ENCODE data around the gene SLC13A2. TPM values are rescaled to one million over a fixed set of nuclear protein-coding genes. Genes with fewer than 3 reads are reported as not detected.
"Not testable (repeated sequence)": the region's sequence is repeated elsewhere in the genome, so short reads cannot be mapped to it uniquely, and the experiment has no call there.

Gene SLC13A2
- total and polyA plus RNA-seq, 9 donors = 0.09 to 0.12 TPM; not detected in 7

GRCh38 chr17:28449859-28450258 is 23.6 kb upstream of the SLC13A2 start:
- Histone ChIP-seq H3K4me3 (ENCODE audit: low read length) (no peak overlapping the region), H3K9me3 (replicated peaks; ENCODE audit: control insufficient read depth, low read depth, low read length) (no peaks in the 10 kb centered on the region), H3K4me1 (ENCODE audit: control insufficient read depth, insufficient read depth, low read length) (no peaks in the 10 kb centered on the region), H3K27me3 (ENCODE audit: control insufficient read depth, insufficient read depth, low read length) (no peaks in the 10 kb centered on the region), H3K36me3 (ENCODE audit: control insufficient read depth, insufficient read depth, low read length) (no peaks in the 10 kb centered on the region), H3K27ac (ENCODE audit: low read length) (no peak overlapping the region)
- DNase-seq = no peak
- no CpG with 5 or more reads among the region's 1 CpG for WGBS (ENCODE audit: insufficient coverage)

- no peak for DNase-seq
- Histone ChIP-seq H3K4me1 (ENCODE audit: control insufficient read depth, insufficient read depth, low read length) (no peaks in the 10 kb centered on the region), H3K36me3 (ENCODE audit: control insufficient read depth, insufficient read depth, low read length) (no peaks in the 10 kb centered on the region), H3K27ac (ENCODE audit: low read length) (no peak overlapping the region), H3K27me3 (ENCODE audit: control insufficient read depth, insufficient read depth, low read length) (no peaks in the 10 kb centered on the region), H3K9me3 (replicated peaks; ENCODE audit: control insufficient read depth, low read depth, low read length) (peaks cover 2% of the 10 kb centered on the region), H3K4me3 (ENCODE audit: low read length) (no peak overlapping the region)
- WGBS (ENCODE audit: insufficient coverage) = 80% methylated on average over 3 of the region's 6 CpGs
Observed at GRCh38 chr17:28457890-28458289, 15.6 kb upstream of the SLC13A2 start.

GRCh38 chr17:28458881-28459280 is 14.6 kb upstream of the SLC13A2 start:
- not testable (repeated sequence) for H3K9me3 ChIP-seq (replicated peaks; ENCODE audit: control insufficient read depth, low read depth, low read length); H3K36me3 ChIP-seq (ENCODE audit: control insufficient read depth, insufficient read depth, low read length); H3K27ac ChIP-seq (ENCODE audit: low read length); H3K27me3 ChIP-seq (ENCODE audit: control insufficient read depth, insufficient read depth, low read length); H3K4me1 ChIP-seq (ENCODE audit: control insufficient read depth, insufficient read depth, low read length); H3K4me3 ChIP-seq (ENCODE audit: low read length); DNase-seq
- no CpG with 5 or more reads among the region's 32 CpGs for WGBS (ENCODE audit: insufficient coverage)

GRCh38 chr17:28460901-28461300 is 12.5 kb upstream of the SLC13A2 start:
- Histone ChIP-seq H3K27ac (ENCODE audit: low read length) (no peak overlapping the region), H3K9me3 (replicated peaks; ENCODE audit: control insufficient read depth, low read depth, low read length) (peaks cover 2% of the 10 kb centered on the region), H3K27me3 (ENCODE audit: control insufficient read depth, insufficient read depth, low read length) (no peaks in the 10 kb centered on the region), H3K4me1 (ENCODE audit: control insufficient read depth, insufficient read depth, low read length) (no peaks in the 10 kb centered on the region), H3K4me3 (ENCODE audit: low read length) (no peak overlapping the region), H3K36me3 (ENCODE audit: control insufficient read depth, insufficient read depth, low read length) (no peaks in the 10 kb centered on the region)
- DNase-seq = no peak
- WGBS (ENCODE audit: insufficient coverage) = 84% methylated on average over 7 of the region's 10 CpGs

GRCh38 chr17:28466001-28466400 is 7.4 kb upstream of the SLC13A2 start:
- Histone ChIP-seq H3K9me3 (replicated peaks; ENCODE audit: control insufficient read depth, low read depth, low read length) (no peaks in the 10 kb centered on the region), H3K4me3 (ENCODE audit: low read length) (no peak overlapping the region), H3K36me3 (ENCODE audit: control insufficient read depth, insufficient read depth, low read length) (no peaks in the 10 kb centered on the region), H3K27ac (ENCODE audit: low read length) (no peak overlapping the region), H3K4me1 (ENCODE audit: control insufficient read depth, insufficient read depth, low read length) (no peaks in the 10 kb centered on the region), H3K27me3 (ENCODE audit: control insufficient read depth, insufficient read depth, low read length) (peaks cover 5% of the 10 kb centered on the region)
- WGBS (ENCODE audit: insufficient coverage) = 38% methylated on average over 1 of the region's 9 CpGs
- DNase-seq = no peak

- no peak for DNase-seq
- H3K27ac ChIP-seq (ENCODE audit: low read length) = no peak overlapping the region
- H3K36me3 ChIP-seq (ENCODE audit: control insufficient read depth, insufficient read depth, low read length) = no peaks in the 10 kb centered on the region
- peaks cover 5% of the 10 kb centered on the region for H3K27me3 ChIP-seq (ENCODE audit: control insufficient read depth, insufficient read depth, low read length)
- H3K9me3 ChIP-seq (replicated peaks; ENCODE audit: control insufficient read depth, low read depth, low read length) = no peaks in the 10 kb centered on the region
- H3K4me1 ChIP-seq (ENCODE audit: control insufficient read depth, insufficient read depth, low read length) = no peaks in the 10 kb centered on the region
- 39% methylated on average over 2 of the region's 5 CpGs for WGBS (ENCODE audit: insufficient coverage)
- H3K4me3 ChIP-seq (ENCODE audit: low read length) = no peak overlapping the region
Observed at GRCh38 chr17:28466521-28467048, 6.9 kb upstream of the SLC13A2 start.

- no peak for DNase-seq
- H3K4me3 ChIP-seq (ENCODE audit: low read length) = no peak overlapping the region
- H3K27ac ChIP-seq (ENCODE audit: low read length) = no peak overlapping the region
- no peaks in the 10 kb centered on the region for H3K4me1 ChIP-seq (ENCODE audit: control insufficient read depth, insufficient read depth, low read length)
- no peaks in the 10 kb centered on the region for H3K9me3 ChIP-seq (replicated peaks; ENCODE audit: control insufficient read depth, low read depth, low read length)
- H3K36me3 ChIP-seq (ENCODE audit: control insufficient read depth, insufficient read depth, low read length) = no peaks in the 10 kb centered on the region
- 79% methylated on average over 12 of the region's 17 CpGs for WGBS (ENCODE audit: insufficient coverage)
- peaks cover 5% of the 10 kb centered on the region for H3K27me3 ChIP-seq (ENCODE audit: control insufficient read depth, insufficient read depth, low read length)
Observed at GRCh38 chr17:28467456-28468025, 5.9 kb upstream of the SLC13A2 start.

- not testable (repeated sequence) for H3K36me3 ChIP-seq (ENCODE audit: control insufficient read depth, insufficient read depth, low read length); H3K4me1 ChIP-seq (ENCODE audit: control insufficient read depth, insufficient read depth, low read length); H3K27ac ChIP-seq (ENCODE audit: low read length); H3K9me3 ChIP-seq (replicated peaks; ENCODE audit: control insufficient read depth, low read depth, low read length); DNase-seq; H3K27me3 ChIP-seq (ENCODE audit: control insufficient read depth, insufficient read depth, low read length); H3K4me3 ChIP-seq (ENCODE audit: low read length)
- WGBS (ENCODE audit: insufficient coverage) = 79% methylated on average over 8 of the region's 20 CpGs
Observed at GRCh38 chr17:28468033-28468735, 5.3 kb upstream of the SLC13A2 start.

- Histone ChIP-seq H3K4me3 (ENCODE audit: low read length) (no peak overlapping the region), H3K27me3 (ENCODE audit: control insufficient read depth, insufficient read depth, low read length) (peaks cover 5% of the 10 kb centered on the region), H3K4me1 (ENCODE audit: control insufficient read depth, insufficient read depth, low read length) (no peaks in the 10 kb centered on the region), H3K9me3 (replicated peaks; ENCODE audit: control insufficient read depth, low read depth, low read length) (no peaks in the 10 kb centered on the region), H3K36me3 (ENCODE audit: control insufficient read depth, insufficient read depth, low read length) (no peaks in the 10 kb centered on the region), H3K27ac (ENCODE audit: low read length) (no peak overlapping the region)
- DNase-seq = no peak
Observed at GRCh38 chr17:28468781-28469180, 4.7 kb upstream of the SLC13A2 start.

- DNase-seq = no peak
- Histone ChIP-seq H3K27me3 (ENCODE audit: control insufficient read depth, insufficient read depth, low read length) (peaks cover 5% of the 10 kb centered on the region), H3K4me3 (ENCODE audit: low read length) (no peak overlapping the region), H3K9me3 (replicated peaks; ENCODE audit: control insufficient read depth, low read depth, low read length) (no peaks in the 10 kb centered on the region), H3K27ac (ENCODE audit: low read length) (no peak overlapping the region), H3K36me3 (ENCODE audit: control insufficient read depth, insufficient read depth, low read length) (no peaks in the 10 kb centered on the region), H3K4me1 (ENCODE audit: control insufficient read depth, insufficient read depth, low read length) (no peaks in the 10 kb centered on the region)
- 84% methylated on average over 7 of the region's 8 CpGs for WGBS (ENCODE audit: insufficient coverage)
Observed at GRCh38 chr17:28469376-28469775, 4.1 kb upstream of the SLC13A2 start.

Data from muscle of leg (tissue), 11 donors.